SH-SY5Y (cell line): ENCODE data around the gene CCDC24.

Experiments
- GATA2 ChIP-seq: IDR thresholded peaks from 2 replicates; pipeline ENCODE4 v1.6.1; 2011; ENCODE audit warnings: mild to moderate bottlenecking, low read depth, low read length
- GATA3 ChIP-seq: IDR thresholded peaks from 2 replicates; pipeline ENCODE4 v1.6.1; 2011; ENCODE audit warnings: low read depth, mild to moderate bottlenecking, low read length, moderate library complexity

GRCh38 chr1:43944860-43945259, 46.5 kb upstream of the CCDC24 start:
- TF ChIP-seq GATA2, result no peak
- TF ChIP-seq GATA3, result no peak
